CD4-positive, alpha-beta T cell (primary cell): ENCODE data around the gene DNAI2. TPM values are rescaled to one million over a fixed set of nuclear protein-coding genes. Genes with fewer than 3 reads are reported as not detected.

Experiments
- ATAC-seq: fragments of 200-7000 bp; cut with Tn5 transposase; one replicate; pipeline ENCODE4 v1.10.0; 2022; ENCODE audit warnings: mild to moderate bottlenecking; ENCODE audit not compliant: poor library complexity
- CTCF ChIA-PET: fragments of 350-600 bp; sonication (Branson Sonifier 250); formaldehyde crosslinking; loops from one replicate; lab custom pipeline; 2021; ENCODE audit warnings: antibody characterized with exemption, inconsistent platforms; lab: Charles Lee
- POLR2A ChIA-PET: fragments of 350-600 bp; sonication (Branson Sonifier 250); formaldehyde crosslinking; loops from one replicate; lab custom pipeline; 2021; ENCODE audit warnings: antibody characterized with exemption, inconsistent platforms; lab: Charles Lee
- DNase-seq, 14 experiments: peaks; one replicate each; pipeline ENCODE4 v3.0.0-alpha.2; 2013 to 2020; ENCODE audit warnings: mixed read lengths in 2 of 14
- H3K27ac ChIP-seq, 2 donors: one replicate each; pipeline versions ENCODE4 v1.5.1 to v1.7.0; 2013; ENCODE audit warnings: low read length in 2 of 2, low read depth in 1 of 2, mild to moderate bottlenecking in 1 of 2
- H3K27me3 ChIP-seq, 2 experiments: 1 replicate in 1 of 2; 2 replicates in 1 of 2; pipeline versions ENCODE4 v1.6.1 to v1.7.0; 2013; ENCODE audit warnings: low read length in 2 of 2, control low read depth in 1 of 2, mild to moderate bottlenecking in 1 of 2, moderate library complexity in 1 of 2; ENCODE audit not compliant: insufficient read depth in 2 of 2, control insufficient read depth in 1 of 2
- H3K36me3 ChIP-seq: one replicate; pipeline ENCODE4 v1.6.1; 2013; ENCODE audit warnings: low read length, control low read depth; ENCODE audit not compliant: insufficient read depth
- H3K4me1 ChIP-seq: one replicate; pipeline ENCODE4 v1.6.1; 2013; ENCODE audit warnings: low read length, control low read depth; ENCODE audit not compliant: insufficient read depth
- H3K4me3 ChIP-seq: one replicate; pipeline ENCODE4 v1.5.1; 2013; ENCODE audit warnings: mild to moderate bottlenecking, low read length, moderate library complexity
- H3K9me3 ChIP-seq, 2 experiments: 1 replicate in 1 of 2; 2 replicates in 1 of 2; pipeline versions ENCODE4 v1.6.1 to v1.7.0; 2013; ENCODE audit warnings: low read length in 2 of 2, mild to moderate bottlenecking in 2 of 2, control low read depth in 1 of 2, moderate library complexity in 1 of 2; ENCODE audit not compliant: control insufficient read depth in 1 of 2, insufficient read depth in 1 of 2
- H3K27ac Mint-ChIP-seq: one replicate; pipeline ENCODE4 v1.8.0; 2020; ENCODE audit warnings: mixed read lengths
- H3K27me3 Mint-ChIP-seq: one replicate; pipeline ENCODE4 v1.8.0; 2021; ENCODE audit warnings: mixed read lengths
- H3K36me3 Mint-ChIP-seq: one replicate; pipeline ENCODE4 v1.8.0; 2021; ENCODE audit warnings: low read depth, mixed read lengths
- H3K4me1 Mint-ChIP-seq: one replicate; pipeline ENCODE4 v1.8.0; 2021; ENCODE audit warnings: low read depth, mixed read lengths
- H3K4me3 Mint-ChIP-seq: one replicate; pipeline ENCODE4 v1.8.0; 2020; ENCODE audit warnings: mild to moderate bottlenecking, mixed read lengths
- H3K9me3 Mint-ChIP-seq: one replicate; pipeline ENCODE4 v1.8.0; 2020; ENCODE audit warnings: mixed read lengths
- CTCF ChIP-seq: fragments of 200-600 bp; IDR thresholded peaks from one replicate; pipeline ENCODE4 v1.8.0; 2022; ENCODE audit warnings: antibody characterized with exemption, mild to moderate bottlenecking
- intact Hi-C, 2 experiments: fragments of 100-400 bp; cut with DNase I in 1 of 2; cut with micrococcal nuclease in 1 of 2; formaldehyde crosslinking; loops; one replicate each; pipeline versions ENCODE4 v1.15.1 to v1.9.0; 2023 to 2025; cut with DNase I, micrococcal nuclease
- total RNA-seq, 174 experiments: library from RNA in 2 of 174; stranded (reverse) in 2 of 174; gene quantifications; one replicate each; pipeline ENCODE4 v1.2.3 and lab custom pipeline; 2021 to 2026

Gene DNAI2
- total RNA-seq, 2 experiments from 2014 or later: 0.66 to 1.2 TPM

DNA sequence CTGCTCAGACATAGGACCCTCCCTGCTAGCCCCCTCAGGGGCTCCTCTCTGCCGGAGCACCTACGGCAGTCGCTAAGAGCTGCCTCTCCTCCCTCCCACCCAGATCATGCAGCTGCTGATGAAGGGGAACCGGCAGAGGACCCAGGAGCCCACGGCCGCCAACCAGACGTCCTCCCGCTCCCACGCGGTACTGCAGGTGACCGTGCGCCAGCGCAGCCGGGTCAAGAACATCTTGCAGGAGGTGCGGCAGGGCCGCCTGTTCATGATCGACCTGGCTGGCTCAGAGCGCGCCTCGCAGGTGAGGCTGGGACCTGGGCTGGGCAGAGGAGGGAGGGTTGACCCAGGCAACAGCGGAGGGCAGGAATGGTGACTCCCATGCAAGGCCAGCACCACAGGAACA, 70.6 kb downstream of the DNAI2 start:
- Histone ChIP-seq H3K27me3 (peaks cover 0 to 2% of the 10 kb centered on the region in 2 experiments), H3K4me1 (no peaks in the 10 kb centered on the region), H3K36me3 (no peaks in the 10 kb centered on the region), H3K27ac (no peak overlapping the region), H3K4me3 (no peak overlapping the region), H3K9me3 (no peaks in the 10 kb centered on the region)
- CTCF ChIA-PET: no interaction called here
- H3K4me3 Mint-ChIP-seq: no peak overlapping the region
- H3K9me3 Mint-ChIP-seq: no peaks in the 10 kb centered on the region
- no peak overlapping the region for H3K27ac Mint-ChIP-seq
- no peak for TF ChIP-seq CTCF
- DNase-seq (no peak), ATAC-seq (no peak)
- intact Hi-C loops: no loop called here
- H3K27me3 Mint-ChIP-seq: peaks cover 10% of the 10 kb centered on the region
- POLR2A ChIA-PET: no interaction called here
- no peaks in the 10 kb centered on the region for H3K4me1 Mint-ChIP-seq
- no peaks in the 10 kb centered on the region for H3K36me3 Mint-ChIP-seq

GRCh38 chr17:74345433-74346241, 71.6 kb downstream of the DNAI2 start:
- DNase-seq (no peak), ATAC-seq (no peak)
- Histone ChIP-seq H3K36me3 (no peaks in the 10 kb centered on the region), H3K4me3 (no peak overlapping the region), H3K4me1 (no peaks in the 10 kb centered on the region), H3K9me3 (no peaks in the 10 kb centered on the region), H3K27ac (no peak overlapping the region), H3K27me3 (no peaks in the 10 kb centered on the region)
- Mint-ChIP-seq H3K27ac (no peak overlapping the region), H3K36me3 (no peaks in the 10 kb centered on the region), H3K4me1 (no peaks in the 10 kb centered on the region), H3K9me3 (no peaks in the 10 kb centered on the region), H3K27me3 (peaks cover 16% of the 10 kb centered on the region), H3K4me3 (no peak overlapping the region)
- intact Hi-C loops: no loop called here
- no peak for TF ChIP-seq CTCF
- ChIA-PET POLR2A (no interaction called here), CTCF (no interaction called here)

GRCh38 chr17:74347646-74348045, 73.6 kb downstream of the DNAI2 start:
- no peak for ATAC-seq
- Mint-ChIP-seq H3K4me3 (no peak overlapping the region), H3K27ac (no peak overlapping the region), H3K9me3 (no peaks in the 10 kb centered on the region), H3K4me1 (no peaks in the 10 kb centered on the region), H3K27me3 (peaks cover 24% of the 10 kb centered on the region), H3K36me3 (no peaks in the 10 kb centered on the region)
- ChIA-PET POLR2A (no interaction called here), CTCF (no interaction called here)
- TF ChIP-seq CTCF: no peak
- Histone ChIP-seq H3K27me3 (peaks cover 10 to 14% of the 10 kb centered on the region in 2 experiments), H3K36me3 (no peaks in the 10 kb centered on the region), H3K27ac (no peak overlapping the region), H3K4me1 (peaks cover 10% of the 10 kb centered on the region), H3K9me3 (peaks cover 0 to 4% of the 10 kb centered on the region in 2 experiments), H3K4me3 (no peak overlapping the region)
- intact Hi-C loops: no loop called here
- no peak for DNase-seq
